Nephron progenitor cell (in vitro differentiated cells): ENCODE data around the gene GRAMD1A.
"Not testable (repeated sequence)": the region's sequence is repeated elsewhere in the genome, so short reads cannot be mapped to it uniquely, and the experiment has no call there.

Source experiments
- DNase-seq: peaks from one replicate; pipeline ENCODE4 v3.0.0; 2021
- H3K27ac Mint-ChIP-seq: 2 replicates; pipeline ENCODE4 v1.8.0; 2021; ENCODE audit warnings: mild to moderate bottlenecking, moderate library complexity, mixed read lengths
- H3K27me3 Mint-ChIP-seq: 2 replicates; pipeline ENCODE4 v1.8.0; 2021; ENCODE audit warnings: mild to moderate bottlenecking, low read depth, mixed read lengths; ENCODE audit not compliant: poor library complexity
- H3K36me3 Mint-ChIP-seq: 2 replicates; pipeline ENCODE4 v1.8.0; 2021; ENCODE audit warnings: low read depth, mixed read lengths
- H3K4me1 Mint-ChIP-seq: 2 replicates; pipeline ENCODE4 v1.8.0; 2021; ENCODE audit warnings: mixed read lengths
- H3K4me3 Mint-ChIP-seq: 2 replicates; pipeline ENCODE4 v1.8.0; 2021; ENCODE audit warnings: mild to moderate bottlenecking, moderate library complexity, mixed read lengths
- H3K9me3 Mint-ChIP-seq: 2 replicates; pipeline ENCODE4 v1.8.0; 2021; ENCODE audit warnings: mild to moderate bottlenecking, moderate library complexity, mixed read lengths
- TF ChIP-seq, protein P1 (sequence below): fragments of 200-600 bp; sonication (generic); IDR thresholded peaks from 2 replicates; pipeline ENCODE4 v1.5.0; 2021; ENCODE audit warnings: antibody characterized with exemption

The GRAMD1A gene

GRCh38 chr19:35046461-35046860, 46.3 kb downstream of the GRAMD1A start:
- no peaks in the 10 kb centered on the region for H3K9me3 Mint-ChIP-seq
- no peaks in the 10 kb centered on the region for H3K36me3 Mint-ChIP-seq
- H3K27ac Mint-ChIP-seq: no peak overlapping the region
- H3K27me3 Mint-ChIP-seq: peaks cover 3% of the 10 kb centered on the region
- no peak overlapping the region for H3K4me3 Mint-ChIP-seq
- TF ChIP-seq, protein P1, sequence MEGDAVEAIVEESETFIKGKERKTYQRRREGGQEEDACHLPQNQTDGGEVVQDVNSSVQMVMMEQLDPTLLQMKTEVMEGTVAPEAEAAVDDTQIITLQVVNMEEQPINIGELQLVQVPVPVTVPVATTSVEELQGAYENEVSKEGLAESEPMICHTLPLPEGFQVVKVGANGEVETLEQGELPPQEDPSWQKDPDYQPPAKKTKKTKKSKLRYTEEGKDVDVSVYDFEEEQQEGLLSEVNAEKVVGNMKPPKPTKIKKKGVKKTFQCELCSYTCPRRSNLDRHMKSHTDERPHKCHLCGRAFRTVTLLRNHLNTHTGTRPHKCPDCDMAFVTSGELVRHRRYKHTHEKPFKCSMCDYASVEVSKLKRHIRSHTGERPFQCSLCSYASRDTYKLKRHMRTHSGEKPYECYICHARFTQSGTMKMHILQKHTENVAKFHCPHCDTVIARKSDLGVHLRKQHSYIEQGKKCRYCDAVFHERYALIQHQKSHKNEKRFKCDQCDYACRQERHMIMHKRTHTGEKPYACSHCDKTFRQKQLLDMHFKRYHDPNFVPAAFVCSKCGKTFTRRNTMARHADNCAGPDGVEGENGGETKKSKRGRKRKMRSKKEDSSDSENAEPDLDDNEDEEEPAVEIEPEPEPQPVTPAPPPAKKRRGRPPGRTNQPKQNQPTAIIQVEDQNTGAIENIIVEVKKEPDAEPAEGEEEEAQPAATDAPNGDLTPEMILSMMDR: no peak
- no peak for DNase-seq
- H3K4me1 Mint-ChIP-seq: peaks cover 54% of the 10 kb centered on the region

- no peak for DNase-seq
- TF ChIP-seq, protein P1: no peak
- Mint-ChIP-seq H3K27ac (peak overlapping the region; percentile 79), H3K4me1 (peaks cover 35% of the 10 kb centered on the region), H3K36me3 (no peaks in the 10 kb centered on the region), H3K4me3 (no peak overlapping the region), H3K9me3 (no peaks in the 10 kb centered on the region), H3K27me3 (peaks cover 5% of the 10 kb centered on the region)
These were observed 48.8 kb downstream of the GRAMD1A start for GRCh38 chr19:35048911-35049411.

GRCh38 chr19:35049456-35049855, 49.3 kb downstream of the GRAMD1A start:
- peaks cover 30% of the 10 kb centered on the region for H3K4me1 Mint-ChIP-seq
- H3K27ac Mint-ChIP-seq: no peak overlapping the region
- DNase-seq: no peak
- H3K9me3 Mint-ChIP-seq: no peaks in the 10 kb centered on the region
- H3K27me3 Mint-ChIP-seq: peaks cover 6% of the 10 kb centered on the region
- H3K4me3 Mint-ChIP-seq: no peak overlapping the region
- TF ChIP-seq, protein P1: no peak
- no peaks in the 10 kb centered on the region for H3K36me3 Mint-ChIP-seq

DNA sequence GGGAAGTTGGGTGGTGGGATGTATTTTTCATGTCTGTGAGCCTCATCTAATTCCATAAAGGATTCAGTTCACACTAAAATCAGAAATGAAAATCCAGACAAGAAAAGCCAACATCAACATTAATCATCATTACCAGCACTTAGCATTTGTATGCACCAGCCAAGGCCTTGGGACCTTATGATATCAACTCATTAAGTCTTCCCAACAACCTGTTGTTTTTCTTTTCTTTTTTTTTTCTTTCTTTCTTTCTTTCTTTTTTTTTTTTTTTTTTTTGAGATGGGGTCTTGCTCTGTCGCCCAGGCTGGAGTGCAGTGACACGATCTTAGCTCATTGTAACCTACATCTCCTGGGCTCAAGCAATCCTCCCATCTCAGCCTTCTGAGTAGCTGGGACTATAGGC, 50.5 kb downstream of the GRAMD1A start:
- not testable (repeated sequence) for H3K27me3 Mint-ChIP-seq, H3K4me3 Mint-ChIP-seq, DNase-seq, H3K36me3 Mint-ChIP-seq, H3K27ac Mint-ChIP-seq, H3K9me3 Mint-ChIP-seq
- peaks cover 18% of the 10 kb centered on the region for H3K4me1 Mint-ChIP-seq

GRCh38 chr19:35051268-35051667, 51.1 kb downstream of the GRAMD1A start:
- not testable (repeated sequence) for DNase-seq, H3K36me3 Mint-ChIP-seq, H3K4me3 Mint-ChIP-seq, H3K27ac Mint-ChIP-seq, H3K27me3 Mint-ChIP-seq, H3K9me3 Mint-ChIP-seq
- H3K4me1 Mint-ChIP-seq: peaks cover 21% of the 10 kb centered on the region

DNA sequence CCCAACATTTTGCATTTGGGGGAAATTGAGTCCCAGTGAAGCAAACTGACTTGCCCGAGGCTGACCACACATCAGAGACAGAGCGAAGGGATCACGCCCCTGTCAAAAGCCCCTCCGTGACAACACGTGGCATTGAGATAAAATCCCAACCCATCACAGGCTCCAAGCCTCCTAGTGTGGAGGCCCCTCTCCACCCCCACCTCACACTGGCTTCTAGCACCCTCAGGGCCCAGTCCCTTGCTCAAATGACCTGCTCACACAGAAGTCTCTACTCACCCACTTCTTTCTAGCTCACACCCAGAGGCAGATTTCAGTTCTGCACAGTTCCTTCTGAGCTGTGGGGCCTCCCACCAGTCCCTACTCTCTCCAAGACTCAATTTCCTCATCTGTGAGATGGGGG, 51.7 kb downstream of the GRAMD1A start:
- H3K27ac Mint-ChIP-seq: no peak overlapping the region
- peaks cover 7% of the 10 kb centered on the region for H3K27me3 Mint-ChIP-seq
- no peak for DNase-seq
- H3K9me3 Mint-ChIP-seq: no peaks in the 10 kb centered on the region
- H3K4me3 Mint-ChIP-seq: no peak overlapping the region
- H3K36me3 Mint-ChIP-seq: no peaks in the 10 kb centered on the region
- H3K4me1 Mint-ChIP-seq: peaks cover 26% of the 10 kb centered on the region
- TF ChIP-seq, protein P1: no peak

- peaks cover 22% of the 10 kb centered on the region for H3K4me1 Mint-ChIP-seq
These were observed 52.6 kb downstream of the GRAMD1A start for GRCh38 chr19:35052599-35053190.

More at GRCh38 chr19:35052599-35053190, 52.6 kb downstream of the GRAMD1A start:
- TF ChIP-seq, protein P1: no peak
- DNase-seq: no peak
- H3K9me3 Mint-ChIP-seq: no peaks in the 10 kb centered on the region
- H3K27ac Mint-ChIP-seq: no peak overlapping the region
- H3K4me3 Mint-ChIP-seq: no peak overlapping the region
- H3K36me3 Mint-ChIP-seq: no peaks in the 10 kb centered on the region
- H3K27me3 Mint-ChIP-seq: peaks cover 7% of the 10 kb centered on the region
